ENCODE results near the gene CST2.
"Not testable (repeated sequence)": the region's sequence is repeated elsewhere in the genome, so short reads cannot be mapped to it uniquely, and the experiment has no call there.

Gene CST2

GRCh38 chr20:23823111-23823510, 3.4 kb downstream of the CST2 start:
- Histone ChIP-seq H3K27me3 (no peaks in the 10 kb centered on the region), H3K36me3 (no peaks in the 10 kb centered on the region), H3K4me3 (ENCODE audit: low read depth, low read length) (no peak overlapping the region), H3K9me3 (no peaks in the 10 kb centered on the region), H3K4me1 (no peaks in the 10 kb centered on the region)
- DNase-seq: no peak
- no peak for TF ChIP-seq CTCF (IDR thresholded peaks at IDR 0.05; ENCODE audit: low read depth, low read length)

GRCh38 chr20:23820493-23820892, 6.0 kb downstream of the CST2 start:
- Histone ChIP-seq H3K4me1 (no peaks in the 10 kb centered on the region), H3K4me3 (ENCODE audit: low read depth, low read length) (no peak overlapping the region), H3K27me3 (no peaks in the 10 kb centered on the region), H3K36me3 (no peaks in the 10 kb centered on the region), H3K9me3 (no peaks in the 10 kb centered on the region)
- no peak for TF ChIP-seq CTCF (IDR thresholded peaks at IDR 0.05; ENCODE audit: low read depth, low read length)
- no peak for DNase-seq

- not testable (repeated sequence) for H3K9me3 ChIP-seq; H3K4me1 ChIP-seq; H3K36me3 ChIP-seq; H3K4me3 ChIP-seq (ENCODE audit: low read depth, low read length); DNase-seq; H3K27me3 ChIP-seq
Measured at GRCh38 chr20:23811559-23811958, 15.0 kb downstream of the CST2 start.

- not testable (repeated sequence) for H3K4me1 ChIP-seq; H3K4me3 ChIP-seq (ENCODE audit: low read depth, low read length)
Measured at GRCh38 chr20:23810349-23810748, 16.2 kb downstream of the CST2 start.

GRCh38 chr20:23800865-23801264, 25.7 kb downstream of the CST2 start:
- H3K9me3 ChIP-seq: no peaks in the 10 kb centered on the region
- no peaks in the 10 kb centered on the region for H3K4me1 ChIP-seq
- H3K36me3 ChIP-seq: no peaks in the 10 kb centered on the region
- TF ChIP-seq CTCF (IDR thresholded peaks at IDR 0.05; ENCODE audit: low read depth, low read length): no peak
- DNase-seq: no peak
- no peaks in the 10 kb centered on the region for H3K27me3 ChIP-seq
- H3K4me3 ChIP-seq (ENCODE audit: low read depth, low read length): no peak overlapping the region

More at GRCh38 chr20:23810349-23810748, 16.2 kb downstream of the CST2 start:
- not testable (repeated sequence) for H3K27me3 ChIP-seq, DNase-seq, H3K36me3 ChIP-seq, H3K9me3 ChIP-seq

GRCh38 chr20:23799216-23799847, 27.2 kb downstream of the CST2 start:
- not testable (repeated sequence) for H3K27me3 ChIP-seq; H3K9me3 ChIP-seq; H3K4me3 ChIP-seq (ENCODE audit: low read depth, low read length); H3K36me3 ChIP-seq; H3K4me1 ChIP-seq
- TF ChIP-seq CTCF (IDR thresholded peaks at IDR 0.05; ENCODE audit: low read depth, low read length): peak; percentile 44
- DNase-seq: peak; percentile 29

GRCh38 chr20:23795526-23795925, 31.0 kb downstream of the CST2 start:
- no peak for TF ChIP-seq CTCF (IDR thresholded peaks at IDR 0.05; ENCODE audit: low read depth, low read length)

More at GRCh38 chr20:23795526-23795925, 31.0 kb downstream of the CST2 start:
- H3K4me3 ChIP-seq (ENCODE audit: low read depth, low read length): no peak overlapping the region
- H3K4me1 ChIP-seq: no peaks in the 10 kb centered on the region
- no peak for DNase-seq
- no peaks in the 10 kb centered on the region for H3K36me3 ChIP-seq
- no peaks in the 10 kb centered on the region for H3K9me3 ChIP-seq
- H3K27me3 ChIP-seq: no peaks in the 10 kb centered on the region
